GM18909 (cell line): ENCODE data around the gene GK2.

Experiments used
- ATAC-seq: cut with Tn5 transposase; IDR thresholded peaks from one replicate; pipeline ENCODE4 v1.9.1; 2021; ENCODE audit warnings: mild to moderate bottlenecking; ENCODE audit not compliant: unreplicated experiment, poor library complexity

GK2 gene

GRCh38 chr4:79408063-79408462, at the start of gene GK2:
Gene GK2, minus strand, starts transcription at chr4:79408228. Its CDS starts 28 bp downstream, at chr4:79408200.
- ATAC-seq: no peak

- ATAC-seq: no peak
Measured at GRCh38 chr4:79455216-79455615, 47.2 kb upstream of the GK2 start.

- ATAC-seq: no peak
Measured at GRCh38 chr4:79454656-79455055, 46.6 kb upstream of the GK2 start.

GRCh38 chr4:79450053-79450452, 42.0 kb upstream of the GK2 start:
- ATAC-seq: no peak

- no peak for ATAC-seq
Measured at GRCh38 chr4:79446145-79446544, 38.1 kb upstream of the GK2 start.

- no peak for ATAC-seq
Measured at GRCh38 chr4:79445371-79445781, 37.3 kb upstream of the GK2 start.

GRCh38 chr4:79442422-79442821, 34.4 kb upstream of the GK2 start:
- no peak for ATAC-seq

- no peak for ATAC-seq
Measured at GRCh38 chr4:79439489-79439888, 31.5 kb upstream of the GK2 start.

GRCh38 chr4:79431839-79432238, 23.8 kb upstream of the GK2 start:
- no peak for ATAC-seq

GRCh38 chr4:79429113-79429903, 21.3 kb upstream of the GK2 start:
- no peak for ATAC-seq

GRCh38 chr4:79426989-79427388, 19.0 kb upstream of the GK2 start:
- ATAC-seq: no peak

GRCh38 chr4:79425586-79425985, 17.6 kb upstream of the GK2 start:
- ATAC-seq: no peak

GRCh38 chr4:79421483-79421882, 13.5 kb upstream of the GK2 start:
- ATAC-seq: no peak

GRCh38 chr4:79413886-79414285, 5.9 kb upstream of the GK2 start:
- ATAC-seq: no peak

GRCh38 chr4:79413032-79413885, 5.2 kb upstream of the GK2 start:
- no peak for ATAC-seq

GRCh38 chr4:79404666-79405065, 3.4 kb downstream of the GK2 start:
- no peak for ATAC-seq

GRCh38 chr4:79403356-79403755, 4.7 kb downstream of the GK2 start:
- ATAC-seq: no peak

GRCh38 chr4:79402332-79402851, 5.6 kb downstream of the GK2 start:
- no peak for ATAC-seq

- ATAC-seq: no peak
Measured at GRCh38 chr4:79399076-79399475, 9.0 kb downstream of the GK2 start.

- ATAC-seq: no peak
Measured at GRCh38 chr4:79397951-79398350, 10.1 kb downstream of the GK2 start.

GRCh38 chr4:79396794-79397193, 11.2 kb downstream of the GK2 start:
- ATAC-seq: no peak
